GM21619 (cell line): Measurements from ENCODE around the gene GNAI2.

Experiments used
- ATAC-seq: cut with Tn5 transposase; IDR thresholded peaks from one replicate; pipeline ENCODE4 v1.9.1; 2021; ENCODE audit not compliant: unreplicated experiment

The GNAI2 gene

GRCh38 chr3:50295553-50296431, 59.8 kb downstream of the GNAI2 start:
- ATAC-seq = no peak

GRCh38 chr3:50296721-50297383, 60.8 kb downstream of the GNAI2 start:
- ATAC-seq = no peak

- ATAC-seq = no peak
These were observed 61.4 kb downstream of the GNAI2 start for GRCh38 chr3:50297384-50297775.

GRCh38 chr3:50297896-50298725, 62.1 kb downstream of the GNAI2 start:
- no peak for ATAC-seq

GRCh38 chr3:50298836-50299637, 63.0 kb downstream of the GNAI2 start, which contains the start of the genes HYAL3 and NAA80:
HYAL3 (minus strand) TSS chr3:50299405; CDS start chr3:50295602, 3,803 bp downstream.
NAA80 (minus strand) TSS chr3:50299405; CDS start chr3:50297463, 1,942 bp downstream.
- ATAC-seq = peak; percentile 83

- no peak for ATAC-seq
These were observed 63.6 kb downstream of the GNAI2 start for GRCh38 chr3:50299638-50299928.

- ATAC-seq = no peak
These were observed 64.1 kb downstream of the GNAI2 start for GRCh38 chr3:50299929-50300680.

GRCh38 chr3:50300681-50301254, 64.8 kb downstream of the GNAI2 start:
- no peak for ATAC-seq

GRCh38 chr3:50302095-50303012, 66.3 kb downstream of the GNAI2 start:
- ATAC-seq = no peak

- ATAC-seq = no peak
These were observed 67.2 kb downstream of the GNAI2 start, which contains the start of gene HYAL1 for GRCh38 chr3:50303013-50303815. HYAL1 (minus strand) TSS chr3:50303574; CDS start chr3:50302956, 618 bp downstream.

- ATAC-seq = no peak
These were observed 68.6 kb downstream of the GNAI2 start for GRCh38 chr3:50304601-50305000.
